Activated CD4-positive, alpha-beta T cell treated with anti-CD3 and anti-CD28 coated beads for 36 hours (primary cell): Measurements from ENCODE around the gene ZNF280C. TPM values are rescaled to one million over a fixed set of nuclear protein-coding genes. Genes with fewer than 3 reads are reported as not detected.
"Not testable (repeated sequence)": the region's sequence is repeated elsewhere in the genome, so short reads cannot be mapped to it uniquely, and the experiment has no call there.

Experiments used
- ATAC-seq: fragments of 200-7000 bp; cut with Tn5 transposase; one replicate; pipeline ENCODE4 v1.10.0; 2021; ENCODE audit warnings: mild to moderate bottlenecking, moderate library complexity
- CTCF ChIA-PET: fragments of 350-600 bp; sonication (Branson Sonifier 250); formaldehyde crosslinking; loops from one replicate; lab custom pipeline; 2021; ENCODE audit warnings: antibody characterized with exemption; lab: Charles Lee
- POLR2A ChIA-PET: fragments of 350-600 bp; sonication (Branson Sonifier 250); formaldehyde crosslinking; loops from one replicate; lab custom pipeline; 2021; ENCODE audit warnings: antibody characterized with exemption, inconsistent platforms; lab: Charles Lee
- DNase-seq: peaks from one replicate; pipeline ENCODE4 v3.0.0-alpha.2; 2020
- H3K27ac Mint-ChIP-seq: one replicate; pipeline ENCODE4 v1.8.0; 2021; ENCODE audit warnings: mixed read lengths
- H3K27me3 Mint-ChIP-seq: one replicate; pipeline ENCODE4 v1.8.0; 2021; ENCODE audit warnings: mixed read lengths
- H3K36me3 Mint-ChIP-seq: one replicate; pipeline ENCODE4 v1.8.0; 2021; ENCODE audit warnings: low read depth, mixed read lengths
- H3K4me1 Mint-ChIP-seq: one replicate; pipeline ENCODE4 v1.8.0; 2021; ENCODE audit warnings: mixed read lengths
- H3K4me3 Mint-ChIP-seq: one replicate; pipeline ENCODE4 v1.8.0; 2021; ENCODE audit warnings: mild to moderate bottlenecking, moderate library complexity, mixed read lengths
- H3K9me3 Mint-ChIP-seq: one replicate; pipeline ENCODE4 v1.8.0; 2021; ENCODE audit warnings: low read depth, mixed read lengths
- intact Hi-C, 2 experiments: fragments of 100-400 bp; cut with DNase I in 1 of 2; cut with micrococcal nuclease in 1 of 2; formaldehyde crosslinking; loops; one replicate each; pipeline versions ENCODE4 v1.14.2 to v1.15.1; 2022 to 2024; cut with DNase I, micrococcal nuclease
- total RNA-seq, 2 experiments: library from RNA; stranded (reverse); gene quantifications; one replicate each; pipeline ENCODE4 v1.2.3, GENCODE V29; 2021

The ZNF280C gene
- total RNA-seq, 2 experiments from 2014 or later, result 5.9 to 8.6 TPM

- H3K27me3 Mint-ChIP-seq, result no peaks in the 10 kb centered on the region
- H3K9me3 Mint-ChIP-seq, result no peaks in the 10 kb centered on the region
- H3K27ac Mint-ChIP-seq, result no peak overlapping the region
- intact Hi-C loops, result loop anchor here in 1 of 2 experiments (10.0 kb wide), 1 partner anchor 487 kb away; the partner anchor contains the start of gene SASH3
- CTCF ChIA-PET, result no interaction called here
- H3K4me3 Mint-ChIP-seq, result no peak overlapping the region
- H3K36me3 Mint-ChIP-seq, result peaks cover 11% of the 10 kb centered on the region
- POLR2A ChIA-PET, result no interaction called here
- H3K4me1 Mint-ChIP-seq, result peaks cover 19% of the 10 kb centered on the region
- no peak for ATAC-seq
- DNase-seq, result no peak
These were observed 7.3 kb downstream of the ZNF280C start for GRCh38 chrX:130261296-130261893.

GRCh38 chrX:130260316-130260715 is 8.4 kb downstream of the ZNF280C start:
- ATAC-seq, result no peak
- CTCF ChIA-PET, result no interaction called here
- no peaks in the 10 kb centered on the region for H3K27me3 Mint-ChIP-seq
- peaks cover 12% of the 10 kb centered on the region for H3K4me1 Mint-ChIP-seq
- intact Hi-C loops, result loop anchor here in 1 of 2 experiments (10.0 kb wide), 1 partner anchor 486 kb away; the partner anchor contains the start of gene SASH3
- no peak overlapping the region for H3K4me3 Mint-ChIP-seq
- POLR2A ChIA-PET, result no interaction called here
- no peak for DNase-seq
- peaks cover 12% of the 10 kb centered on the region for H3K36me3 Mint-ChIP-seq
- no peak overlapping the region for H3K27ac Mint-ChIP-seq
- no peaks in the 10 kb centered on the region for H3K9me3 Mint-ChIP-seq

- Mint-ChIP-seq H3K27me3 (no peaks in the 10 kb centered on the region), H3K27ac (no peak overlapping the region), H3K36me3 (peaks cover 11% of the 10 kb centered on the region), H3K4me3 (no peak overlapping the region), H3K9me3 (no peaks in the 10 kb centered on the region), H3K4me1 (peaks cover 17% of the 10 kb centered on the region)
- ATAC-seq, result no peak
- no peak for DNase-seq
- intact Hi-C loops, result no loop called here
- ChIA-PET CTCF (no interaction called here), POLR2A (no interaction called here)
These were observed 14.8 kb downstream of the ZNF280C start for GRCh38 chrX:130253916-130254315.

GRCh38 chrX:130251671-130252070 is 17.0 kb downstream of the ZNF280C start:
- no peak for ATAC-seq
- intact Hi-C loops, result no loop called here
- Mint-ChIP-seq H3K4me3 (no peak overlapping the region), H3K9me3 (no peaks in the 10 kb centered on the region), H3K4me1 (peaks cover 17% of the 10 kb centered on the region), H3K36me3 (peaks cover 8% of the 10 kb centered on the region), H3K27ac (no peak overlapping the region), H3K27me3 (no peaks in the 10 kb centered on the region)
- ChIA-PET POLR2A (no interaction called here), CTCF (no interaction called here)
- no peak for DNase-seq

- Mint-ChIP-seq H3K27me3 (no peaks in the 10 kb centered on the region), H3K36me3 (peaks cover 7% of the 10 kb centered on the region), H3K27ac (no peak overlapping the region), H3K9me3 (no peaks in the 10 kb centered on the region), H3K4me1 (peaks cover 6% of the 10 kb centered on the region), H3K4me3 (no peak overlapping the region)
- DNase-seq (no peak), ATAC-seq (no peak)
- intact Hi-C loops, result no loop called here
- ChIA-PET POLR2A (no interaction called here), CTCF (interaction anchor here (0.9 kb wide), 1 partner anchor 24 kb away, joined by 3 read pairs; no protein-coding TSS in a partner anchor)
These were observed 20.7 kb downstream of the ZNF280C start for GRCh38 chrX:130247996-130248395.

- H3K36me3 Mint-ChIP-seq, result peaks cover 8% of the 10 kb centered on the region
- CTCF ChIA-PET, result no interaction called here
These were observed 22.6 kb downstream of the ZNF280C start for GRCh38 chrX:130246084-130246483.

GRCh38 chrX:130245441-130245840 is 23.3 kb downstream of the ZNF280C start:
- no peak for ATAC-seq
- intact Hi-C loops, result no loop called here
- CTCF ChIA-PET, result no interaction called here
- POLR2A ChIA-PET, result no interaction called here
- no peak for DNase-seq
- H3K27ac Mint-ChIP-seq, result no peak overlapping the region
- H3K4me1 Mint-ChIP-seq, result peaks cover 5% of the 10 kb centered on the region
- H3K36me3 Mint-ChIP-seq, result peaks cover 8% of the 10 kb centered on the region
- no peaks in the 10 kb centered on the region for H3K27me3 Mint-ChIP-seq
- no peaks in the 10 kb centered on the region for H3K9me3 Mint-ChIP-seq
- no peak overlapping the region for H3K4me3 Mint-ChIP-seq

More at GRCh38 chrX:130246084-130246483, 22.6 kb downstream of the ZNF280C start:
- no peaks in the 10 kb centered on the region for H3K9me3 Mint-ChIP-seq
- ATAC-seq (no peak), DNase-seq (no peak)
- peaks cover 6% of the 10 kb centered on the region for H3K4me1 Mint-ChIP-seq
- intact Hi-C loops, result no loop called here
- POLR2A ChIA-PET, result no interaction called here
- no peaks in the 10 kb centered on the region for H3K27me3 Mint-ChIP-seq
- H3K27ac Mint-ChIP-seq, result no peak overlapping the region
- no peak overlapping the region for H3K4me3 Mint-ChIP-seq

- DNase-seq, H3K9me3 Mint-ChIP-seq, H3K4me3 Mint-ChIP-seq, H3K27ac Mint-ChIP-seq, H3K4me1 Mint-ChIP-seq, intact Hi-C loops, ATAC-seq, POLR2A ChIA-PET, H3K27me3 Mint-ChIP-seq: not testable (repeated sequence)
- H3K36me3 Mint-ChIP-seq, result peaks cover 24% of the 10 kb centered on the region
- CTCF ChIA-PET, result interaction anchor here (0.6 kb wide), 1 partner anchor 56 kb away, joined by 3 read pairs; no protein-coding TSS in a partner anchor
These were observed 37.5 kb downstream of the ZNF280C start for GRCh38 chrX:130231184-130231583.

- Mint-ChIP-seq H3K4me3 (no peak overlapping the region), H3K27ac (no peak overlapping the region), H3K27me3 (no peaks in the 10 kb centered on the region), H3K9me3 (no peaks in the 10 kb centered on the region), H3K4me1 (no peaks in the 10 kb centered on the region), H3K36me3 (peaks cover 21% of the 10 kb centered on the region)
- ATAC-seq (no peak), DNase-seq (no peak)
- intact Hi-C loops, result no loop called here
- ChIA-PET CTCF (interaction anchor here (0.6 to 1.6 kb wide), 2 partner anchors 149 to 1427 kb away, joined by 3 to 5 read pairs; no protein-coding TSS in a partner anchor), POLR2A (no interaction called here)
These were observed 39.8 kb downstream of the ZNF280C start for GRCh38 chrX:130228871-130229270.

GRCh38 chrX:130224810-130225209 is 43.9 kb downstream of the ZNF280C start:
- CTCF ChIA-PET, result interaction anchor here (0.7 kb wide), 1 partner anchor 673 kb away, joined by 3 read pairs; no protein-coding TSS in a partner anchor
- Mint-ChIP-seq H3K9me3 (no peaks in the 10 kb centered on the region), H3K4me1 (no peaks in the 10 kb centered on the region), H3K27ac (no peak overlapping the region), H3K27me3 (no peaks in the 10 kb centered on the region), H3K4me3 (no peak overlapping the region), H3K36me3 (peaks cover 12% of the 10 kb centered on the region)
- intact Hi-C loops, result no loop called here
- ATAC-seq (no peak), DNase-seq (no peak)
- POLR2A ChIA-PET, result no interaction called here

- no peaks in the 10 kb centered on the region for H3K27me3 Mint-ChIP-seq
- no peak overlapping the region for H3K4me3 Mint-ChIP-seq
- ChIA-PET CTCF (no interaction called here), POLR2A (no interaction called here)
- peaks cover 24% of the 10 kb centered on the region for H3K4me1 Mint-ChIP-seq
- intact Hi-C loops, result no loop called here
- H3K27ac Mint-ChIP-seq, result no peak overlapping the region
- ATAC-seq, result no peak
- H3K36me3 Mint-ChIP-seq, result peaks cover 22% of the 10 kb centered on the region
- no peaks in the 10 kb centered on the region for H3K9me3 Mint-ChIP-seq
- no peak for DNase-seq
These were observed 52.4 kb downstream of the ZNF280C start for GRCh38 chrX:130216320-130216719.

GRCh38 chrX:130213376-130213775 is 55.3 kb downstream of the ZNF280C start:
- CTCF ChIA-PET, result no interaction called here
- Mint-ChIP-seq H3K36me3 (peaks cover 24% of the 10 kb centered on the region), H3K4me1 (peaks cover 28% of the 10 kb centered on the region), H3K27ac (peak overlapping the region; percentile 78), H3K9me3 (no peaks in the 10 kb centered on the region), H3K4me3 (no peak overlapping the region), H3K27me3 (no peaks in the 10 kb centered on the region)
- intact Hi-C loops, result loop anchor here (5.0 kb wide), 1 partner anchor 54 kb away; the partner anchor contains the start of gene ZNF280C (in 2 of the 2)
- DNase-seq (no peak), ATAC-seq (no peak)
- POLR2A ChIA-PET, result no interaction called here
